Parathyroid adenoma (tissue), 2 donors: Measurements from ENCODE around the gene OXCT1.

Experiments
- H2AFZ ChIP-seq: fragments of 300-600 bp; sonication (generic); one replicate; pipeline ENCODE4 v1.7.0; 2017; ENCODE audit warnings: antibody characterized with exemption, mild to moderate bottlenecking
- H3K27ac ChIP-seq: fragments of 300-600 bp; sonication (generic); one replicate; pipeline ENCODE4 v1.7.0; 2017
- H3K27me3 ChIP-seq: fragments of 300-600 bp; sonication (generic); one replicate; pipeline ENCODE4 v1.7.0; 2017; ENCODE audit warnings: low read length; ENCODE audit not compliant: control insufficient read depth, insufficient read depth
- H3K36me3 ChIP-seq: fragments of 300-600 bp; sonication (generic); one replicate; pipeline ENCODE4 v1.7.0; 2017; ENCODE audit warnings: low read length; ENCODE audit not compliant: control insufficient read depth, insufficient read depth
- H3K4me1 ChIP-seq: fragments of 300-600 bp; sonication (generic); one replicate; pipeline ENCODE4 v1.7.0; 2017; ENCODE audit warnings: control low read depth
- H3K4me2 ChIP-seq: fragments of 300-600 bp; sonication (generic); one replicate; pipeline ENCODE4 v1.7.0; 2017; ENCODE audit warnings: low read length
- H3K4me3 ChIP-seq: fragments of 300-600 bp; sonication (generic); one replicate; pipeline ENCODE4 v1.7.0; 2017; ENCODE audit warnings: low read depth, low read length
- H3K79me2 ChIP-seq: fragments of 300-600 bp; sonication (generic); one replicate; pipeline ENCODE4 v1.7.0; 2017; ENCODE audit warnings: control low read depth
- H3K9ac ChIP-seq: fragments of 300-600 bp; sonication (generic); one replicate; pipeline ENCODE4 v1.7.0; 2017; ENCODE audit warnings: mild to moderate bottlenecking
- H3K9me3 ChIP-seq: fragments of 300-600 bp; sonication (generic); one replicate; pipeline ENCODE4 v1.7.0; 2017; ENCODE audit warnings: low read length; ENCODE audit not compliant: control insufficient read depth
- TF ChIP-seq, protein P1 (sequence below): fragments of 300-600 bp; sonication (generic); IDR thresholded peaks from one replicate; pipeline ENCODE4 v1.7.0; 2017; ENCODE audit warnings: antibody characterized with exemption, mild to moderate bottlenecking
- donor health status: primary hyperparathyroidism.

Gene OXCT1

DNA sequence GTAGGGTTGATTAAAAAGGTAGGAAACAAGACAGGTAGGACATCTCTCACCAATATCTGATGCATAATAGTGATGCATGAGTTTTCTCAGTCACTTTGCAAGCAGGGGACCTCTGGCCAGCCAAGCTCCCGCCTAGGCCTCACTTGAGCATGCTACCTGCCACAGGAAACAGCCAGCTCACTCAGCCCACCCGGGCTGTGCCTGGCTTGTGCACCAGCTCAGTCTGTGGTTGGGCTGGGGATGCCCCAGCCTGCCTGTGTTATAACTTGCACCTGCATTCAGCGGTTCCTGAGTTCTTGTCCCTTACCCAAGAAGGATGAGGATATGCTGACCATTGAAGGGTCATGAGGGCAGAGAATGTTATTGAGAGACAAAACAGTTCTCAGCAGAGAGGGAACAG lies 187.0 kb downstream of the OXCT1 start:
- no peak overlapping the region for H3K27ac ChIP-seq
- TF ChIP-seq, protein P1, sequence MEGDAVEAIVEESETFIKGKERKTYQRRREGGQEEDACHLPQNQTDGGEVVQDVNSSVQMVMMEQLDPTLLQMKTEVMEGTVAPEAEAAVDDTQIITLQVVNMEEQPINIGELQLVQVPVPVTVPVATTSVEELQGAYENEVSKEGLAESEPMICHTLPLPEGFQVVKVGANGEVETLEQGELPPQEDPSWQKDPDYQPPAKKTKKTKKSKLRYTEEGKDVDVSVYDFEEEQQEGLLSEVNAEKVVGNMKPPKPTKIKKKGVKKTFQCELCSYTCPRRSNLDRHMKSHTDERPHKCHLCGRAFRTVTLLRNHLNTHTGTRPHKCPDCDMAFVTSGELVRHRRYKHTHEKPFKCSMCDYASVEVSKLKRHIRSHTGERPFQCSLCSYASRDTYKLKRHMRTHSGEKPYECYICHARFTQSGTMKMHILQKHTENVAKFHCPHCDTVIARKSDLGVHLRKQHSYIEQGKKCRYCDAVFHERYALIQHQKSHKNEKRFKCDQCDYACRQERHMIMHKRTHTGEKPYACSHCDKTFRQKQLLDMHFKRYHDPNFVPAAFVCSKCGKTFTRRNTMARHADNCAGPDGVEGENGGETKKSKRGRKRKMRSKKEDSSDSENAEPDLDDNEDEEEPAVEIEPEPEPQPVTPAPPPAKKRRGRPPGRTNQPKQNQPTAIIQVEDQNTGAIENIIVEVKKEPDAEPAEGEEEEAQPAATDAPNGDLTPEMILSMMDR: no peak
- H3K4me2 ChIP-seq: no peak overlapping the region
- no peak overlapping the region for H2AFZ ChIP-seq
- no peaks in the 10 kb centered on the region for H3K36me3 ChIP-seq
- H3K79me2 ChIP-seq: no peaks in the 10 kb centered on the region
- H3K27me3 ChIP-seq: no peaks in the 10 kb centered on the region
- no peaks in the 10 kb centered on the region for H3K9me3 ChIP-seq
- H3K4me1 ChIP-seq: no peaks in the 10 kb centered on the region
- no peak overlapping the region for H3K4me3 ChIP-seq
- no peak overlapping the region for H3K9ac ChIP-seq

DNA sequence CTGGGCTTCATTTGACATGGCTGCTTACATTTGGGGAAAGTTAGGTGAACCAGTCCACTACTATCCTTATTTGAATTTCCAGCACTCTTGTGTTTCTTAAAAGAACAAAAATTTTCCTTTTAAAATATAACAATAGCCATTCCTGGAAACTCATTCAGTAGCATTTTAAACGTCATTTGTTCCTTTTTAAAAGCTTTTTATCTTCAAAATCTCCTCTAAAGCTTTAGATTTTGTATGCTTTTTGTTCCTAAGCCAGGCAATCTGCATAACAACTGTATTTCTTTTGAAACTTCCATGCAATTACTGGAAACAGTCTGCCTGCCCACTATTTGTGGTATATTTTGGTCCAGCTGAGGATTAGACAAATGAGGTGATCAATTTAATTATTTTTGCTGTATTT lies 187.6 kb downstream of the OXCT1 start:
- H2AFZ ChIP-seq: no peak overlapping the region
- no peak overlapping the region for H3K4me2 ChIP-seq
- H3K4me1 ChIP-seq: no peaks in the 10 kb centered on the region
- no peaks in the 10 kb centered on the region for H3K79me2 ChIP-seq
- TF ChIP-seq, protein P1: no peak
- H3K9me3 ChIP-seq: no peaks in the 10 kb centered on the region
- H3K27ac ChIP-seq: no peak overlapping the region
- H3K4me3 ChIP-seq: no peak overlapping the region
- H3K36me3 ChIP-seq: no peaks in the 10 kb centered on the region
- H3K9ac ChIP-seq: no peak overlapping the region
- no peaks in the 10 kb centered on the region for H3K27me3 ChIP-seq

DNA sequence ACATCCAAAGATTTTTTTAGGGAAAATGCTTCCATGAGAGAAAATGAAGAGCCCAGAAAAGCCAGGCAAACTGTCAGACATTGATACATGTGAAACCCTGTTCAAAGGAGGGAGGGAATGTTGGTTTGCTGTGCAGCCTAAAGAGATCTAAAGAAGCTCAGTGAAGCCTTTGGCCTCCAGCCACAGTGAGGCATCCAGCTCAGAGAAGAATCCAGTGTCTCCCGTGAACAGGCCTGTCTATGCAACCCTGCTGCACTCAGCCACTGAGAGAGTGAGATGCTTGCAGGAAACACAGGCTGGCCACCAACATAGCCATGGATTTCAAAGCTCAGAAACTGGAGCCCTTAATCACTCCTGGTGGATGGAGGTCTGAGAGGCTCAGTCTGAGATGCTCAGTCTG lies 188.4 kb downstream of the OXCT1 start:
- Histone ChIP-seq H3K4me2 (no peak overlapping the region), H3K79me2 (no peaks in the 10 kb centered on the region), H3K4me1 (no peaks in the 10 kb centered on the region), H2AFZ (no peak overlapping the region), H3K9ac (no peak overlapping the region), H3K4me3 (no peak overlapping the region), H3K27me3 (no peaks in the 10 kb centered on the region), H3K27ac (no peak overlapping the region), H3K9me3 (no peaks in the 10 kb centered on the region), H3K36me3 (no peaks in the 10 kb centered on the region)
- TF ChIP-seq, protein P1: no peak
